Measurements from ENCODE around the gene SOX13.

DNA sequence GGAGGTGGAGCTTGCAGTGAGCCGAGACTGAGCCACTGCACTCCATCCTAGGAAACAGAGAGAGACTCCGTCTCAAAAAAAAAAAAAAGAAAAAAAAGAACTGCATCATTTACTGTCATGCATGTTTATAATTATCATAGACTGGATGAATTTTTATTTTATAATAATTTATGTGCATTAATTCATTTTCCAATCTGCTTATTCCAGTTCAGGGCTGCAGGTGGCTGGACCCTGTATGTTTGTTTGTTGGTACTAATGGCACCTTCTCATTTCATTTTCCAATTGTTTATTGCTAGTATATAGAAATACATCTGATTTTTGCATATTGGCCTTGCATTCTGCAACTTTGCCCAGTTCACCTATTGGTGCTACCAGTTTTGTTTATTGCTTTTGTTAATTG lies 19.0 kb upstream of the SOX13 start:
- TF ChIP-seq POLR2AphosphoS5 (IDR thresholded peaks at IDR 0.05), result no peak
- TF ChIP-seq, protein P1, sequence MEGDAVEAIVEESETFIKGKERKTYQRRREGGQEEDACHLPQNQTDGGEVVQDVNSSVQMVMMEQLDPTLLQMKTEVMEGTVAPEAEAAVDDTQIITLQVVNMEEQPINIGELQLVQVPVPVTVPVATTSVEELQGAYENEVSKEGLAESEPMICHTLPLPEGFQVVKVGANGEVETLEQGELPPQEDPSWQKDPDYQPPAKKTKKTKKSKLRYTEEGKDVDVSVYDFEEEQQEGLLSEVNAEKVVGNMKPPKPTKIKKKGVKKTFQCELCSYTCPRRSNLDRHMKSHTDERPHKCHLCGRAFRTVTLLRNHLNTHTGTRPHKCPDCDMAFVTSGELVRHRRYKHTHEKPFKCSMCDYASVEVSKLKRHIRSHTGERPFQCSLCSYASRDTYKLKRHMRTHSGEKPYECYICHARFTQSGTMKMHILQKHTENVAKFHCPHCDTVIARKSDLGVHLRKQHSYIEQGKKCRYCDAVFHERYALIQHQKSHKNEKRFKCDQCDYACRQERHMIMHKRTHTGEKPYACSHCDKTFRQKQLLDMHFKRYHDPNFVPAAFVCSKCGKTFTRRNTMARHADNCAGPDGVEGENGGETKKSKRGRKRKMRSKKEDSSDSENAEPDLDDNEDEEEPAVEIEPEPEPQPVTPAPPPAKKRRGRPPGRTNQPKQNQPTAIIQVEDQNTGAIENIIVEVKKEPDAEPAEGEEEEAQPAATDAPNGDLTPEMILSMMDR (IDR thresholded peaks at IDR 0.05), result no peak
